NCI-H2107 (cell line): ENCODE results near the gene CACNA2D2.

Source experiments
- DNase-seq: peaks from one replicate; lab custom pipeline; 2025; lab: John Stamatoyannopoulos, UW

Gene CACNA2D2

DNA sequence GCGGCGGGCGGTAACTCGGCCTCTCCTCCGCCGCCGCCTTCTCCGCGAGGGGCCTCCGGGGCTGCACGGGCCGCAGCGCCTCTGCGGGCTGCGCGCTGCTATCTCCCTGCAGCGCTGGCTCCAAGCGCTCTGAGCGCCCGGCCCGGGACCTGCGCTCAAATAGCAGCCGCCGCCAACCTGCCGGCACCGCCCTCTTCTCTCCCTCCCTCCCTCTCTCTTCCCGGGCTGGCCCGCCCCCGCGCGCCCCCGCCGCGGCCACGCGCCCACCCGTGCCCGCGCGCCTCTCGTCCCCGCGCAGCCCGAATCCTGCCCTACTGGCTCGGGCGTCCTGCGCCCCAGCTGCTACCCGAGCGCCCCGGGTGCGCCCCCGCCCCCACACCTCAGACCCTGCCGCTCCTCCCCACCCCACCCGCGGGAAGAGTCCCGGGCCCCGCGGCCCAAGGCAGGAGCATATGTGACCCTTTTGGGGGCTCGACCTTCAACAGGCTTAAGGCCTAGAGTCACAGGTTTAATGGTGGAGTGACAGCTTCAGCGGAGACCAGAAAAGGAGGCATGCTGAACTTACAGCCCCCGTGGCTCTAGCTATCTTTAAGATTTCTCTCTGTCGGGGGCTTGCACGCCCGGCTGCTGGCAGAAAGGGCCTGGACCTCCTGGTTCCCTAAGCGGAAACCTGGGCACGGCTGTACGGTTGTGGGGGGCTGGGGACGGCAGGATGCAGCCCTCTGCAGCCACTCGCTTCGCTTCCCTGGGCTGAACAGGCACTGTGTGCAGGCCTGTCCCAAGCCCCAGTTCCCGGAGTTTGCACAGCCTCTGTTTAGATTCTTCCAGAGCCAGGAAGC is at the start of gene CACNA2D2:
Gene CACNA2D2 (minus strand): TSS at position 131 of the 839 bp plus-strand sequence. CDS start 211 bp downstream, outside the sequence.
- DNase-seq: no peak

DNA sequence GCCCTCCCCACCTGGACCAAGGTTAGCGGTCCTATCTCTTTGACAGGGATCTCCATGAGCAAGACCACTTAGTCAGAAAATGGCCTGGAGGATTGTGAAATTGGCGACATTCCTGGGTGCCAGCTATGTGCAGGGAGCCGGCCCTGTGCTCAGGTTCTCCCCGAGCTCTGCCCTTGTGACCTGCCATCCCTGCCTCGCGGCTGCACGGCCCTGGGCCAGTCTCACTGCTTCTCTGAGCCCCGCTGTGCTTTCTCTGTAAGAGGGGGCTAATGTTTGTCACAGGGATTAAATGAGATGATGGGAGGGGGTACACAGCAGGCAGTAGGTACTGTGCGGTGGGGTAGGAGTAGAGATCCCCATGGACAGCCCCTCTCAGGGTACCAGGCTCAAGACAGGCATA is 49.2 kb upstream of the CACNA2D2 start:
- DNase-seq: no peak

DNA sequence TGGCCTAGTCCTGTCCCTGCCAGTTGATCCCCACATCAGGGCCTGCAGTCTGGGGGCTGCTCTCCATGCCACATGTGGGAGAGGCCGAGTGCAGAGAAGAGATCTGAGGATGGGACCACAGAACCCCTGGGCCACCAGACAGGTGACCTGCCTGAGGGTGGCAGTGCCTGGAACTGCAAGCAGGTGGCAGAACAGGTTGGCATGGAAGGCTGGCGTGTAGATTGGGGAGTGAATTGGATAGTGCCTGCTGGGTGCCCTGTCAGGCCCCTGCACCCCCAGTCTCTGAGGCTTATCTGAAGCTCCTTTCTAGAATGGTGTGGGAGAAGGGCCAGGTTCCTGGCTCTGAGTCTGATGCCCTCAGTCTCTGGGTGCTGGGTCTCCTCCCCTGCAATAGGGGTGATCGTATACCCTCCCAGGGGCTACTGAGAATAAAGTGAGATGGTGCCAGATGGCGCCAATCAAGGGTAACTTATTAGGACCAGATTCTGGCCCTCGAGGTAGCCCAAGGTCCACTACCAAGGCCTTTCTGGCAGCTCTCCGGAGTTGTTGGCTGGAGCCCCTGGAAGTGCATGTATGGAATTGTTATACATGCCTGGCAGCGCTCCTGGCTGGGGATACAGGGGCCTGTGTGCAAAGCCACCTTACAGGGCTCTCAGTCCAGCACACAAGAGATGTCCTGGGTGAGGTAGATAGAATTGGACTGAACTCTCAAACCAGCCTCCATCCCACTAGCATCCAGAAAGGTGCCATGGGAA is 48.4 kb upstream of the CACNA2D2 start:
- DNase-seq: no peak

DNA sequence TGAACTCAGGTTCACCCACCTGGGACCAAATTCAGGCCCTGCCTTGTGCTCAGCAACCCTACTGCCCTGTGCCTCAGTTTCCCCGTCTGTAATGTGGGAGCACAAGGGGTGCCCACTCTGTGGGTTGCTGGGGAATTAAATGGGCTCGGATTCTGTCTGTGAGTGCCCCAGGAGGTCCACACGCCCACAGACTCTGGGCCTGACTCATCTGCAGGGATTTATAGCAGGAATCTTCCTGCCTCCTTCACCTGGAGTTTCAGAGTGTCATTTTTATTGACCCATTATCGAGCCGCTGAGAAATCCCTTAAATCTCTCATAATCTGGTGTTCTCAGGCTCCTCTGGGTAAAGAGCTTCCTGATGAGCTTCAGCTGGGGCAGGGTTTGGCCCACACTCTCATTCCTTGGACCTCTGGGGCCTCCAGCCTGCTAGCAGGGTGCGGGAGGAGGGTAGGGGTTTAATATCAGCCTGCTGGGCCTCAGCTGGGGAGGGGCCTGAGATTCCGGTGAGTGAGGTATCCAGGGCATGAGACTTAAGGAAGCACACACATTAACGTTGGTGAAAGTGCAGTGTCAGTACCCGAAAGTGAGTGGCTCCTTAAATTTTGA is 47.7 kb upstream of the CACNA2D2 start:
- no peak for DNase-seq

DNA sequence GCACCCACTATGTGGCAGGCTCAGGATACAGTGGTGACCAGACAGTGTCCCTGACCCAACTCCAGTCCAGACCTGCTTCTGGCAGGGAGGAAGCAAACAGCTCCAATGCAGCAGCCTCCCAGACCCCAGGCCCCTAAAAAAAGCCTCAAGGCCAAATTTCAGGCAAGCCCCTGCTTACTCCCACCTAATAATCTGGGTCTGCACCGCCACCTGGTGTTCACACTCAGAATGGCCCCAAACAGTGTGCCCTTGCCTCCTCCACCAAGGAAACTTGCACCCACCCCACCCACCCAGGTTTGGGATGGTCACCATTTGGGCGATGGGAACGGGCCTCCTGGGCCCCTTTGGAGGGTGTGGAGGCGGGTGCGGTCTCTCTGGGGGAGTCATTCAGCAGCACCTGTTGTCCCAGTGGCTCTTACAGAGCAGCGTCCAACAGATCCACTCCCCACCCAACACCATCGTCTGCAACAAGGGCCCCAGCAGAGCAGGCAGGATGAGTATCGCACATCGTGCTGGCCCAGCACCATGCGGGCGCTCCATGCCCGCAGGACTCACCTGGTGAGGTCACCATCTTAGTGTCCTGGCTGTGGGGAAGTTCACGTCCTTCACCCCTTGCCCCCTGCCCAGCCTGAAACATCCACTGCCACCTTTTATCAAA is 46.8 kb upstream of the CACNA2D2 start:
- DNase-seq: no peak

DNA sequence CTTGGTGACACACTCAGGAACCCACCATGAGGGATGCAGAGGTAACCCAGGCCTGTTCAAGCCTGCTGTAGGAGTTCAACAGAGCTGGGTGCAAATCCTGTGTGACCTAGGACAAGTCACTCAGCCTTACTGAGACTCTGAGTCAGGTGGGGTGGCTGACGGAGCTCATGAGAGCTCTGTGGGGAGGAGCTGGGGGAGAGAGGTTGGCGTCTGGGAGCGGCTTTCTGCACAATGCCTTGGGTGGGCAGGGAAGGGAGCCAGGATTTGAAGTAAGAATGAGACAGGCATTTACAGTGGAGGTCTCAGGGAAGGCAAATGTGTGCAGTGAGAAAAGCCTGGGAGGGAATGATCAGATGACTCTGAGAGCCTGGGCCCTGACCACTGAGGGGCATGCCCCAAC is 45.8 kb upstream of the CACNA2D2 start:
- DNase-seq: no peak

DNA sequence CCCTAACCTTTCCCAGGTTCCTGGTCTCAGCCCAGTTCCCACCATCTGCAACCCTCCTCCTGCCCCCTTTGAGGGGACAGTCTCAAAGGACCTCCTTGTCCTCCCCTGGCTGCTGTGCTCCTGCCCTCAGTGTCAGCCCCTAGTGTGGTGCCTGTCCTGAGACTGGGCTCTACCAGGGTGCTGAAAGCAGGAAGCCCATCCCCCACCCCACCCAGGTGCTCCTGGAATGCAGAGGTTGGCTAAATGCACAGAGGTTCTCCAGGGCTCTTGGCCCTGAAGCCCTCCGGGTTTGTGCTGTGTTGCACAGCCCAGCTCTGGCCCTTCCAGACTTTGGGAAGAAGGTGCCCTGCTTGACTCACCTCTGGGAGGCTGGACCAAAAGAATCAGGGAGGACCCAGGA is 42.3 kb upstream of the CACNA2D2 start:
- DNase-seq: no peak

DNA sequence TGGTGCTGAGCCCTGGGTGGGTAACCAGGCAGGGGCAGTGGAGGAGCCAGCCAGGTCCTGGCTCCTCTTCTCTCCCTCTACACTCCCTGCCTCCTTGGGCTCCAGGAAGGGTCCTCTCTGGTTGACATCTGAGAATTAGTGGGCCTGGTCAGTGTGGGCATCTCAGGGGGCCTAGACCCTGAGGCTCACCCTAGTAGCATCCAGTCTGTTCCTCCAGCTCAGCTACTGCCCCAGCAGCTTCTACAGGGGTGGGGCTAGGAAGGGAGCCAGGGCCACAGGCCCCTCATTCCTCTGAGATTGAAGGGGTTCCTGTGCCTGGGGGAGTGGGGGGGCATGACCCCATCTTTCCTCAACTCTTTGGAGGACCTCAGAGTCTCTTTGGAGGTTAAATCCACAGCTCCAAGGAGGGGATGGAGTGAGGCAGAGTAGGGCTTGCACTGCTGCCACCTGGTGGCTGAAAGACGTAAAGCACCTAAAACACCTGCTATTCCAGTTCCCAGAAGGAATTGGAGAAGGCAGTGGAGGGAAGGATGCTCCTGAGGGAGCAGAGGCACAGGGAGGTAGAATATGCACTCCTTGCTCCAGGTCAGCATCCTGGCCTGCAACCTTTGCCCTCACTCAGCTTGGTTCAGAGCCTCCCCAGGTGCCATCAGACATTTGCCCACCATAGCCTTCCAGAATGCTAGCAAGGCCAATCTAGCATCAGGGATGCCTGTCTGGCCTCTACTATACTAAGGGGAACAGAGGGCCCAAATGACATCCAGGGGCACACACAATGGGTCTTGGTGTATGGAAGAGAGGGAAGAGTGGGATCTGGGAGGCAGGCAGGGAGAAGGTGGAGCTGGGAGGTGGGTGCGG is 39.0 kb upstream of the CACNA2D2 start:
- DNase-seq: peak; percentile 13

DNA sequence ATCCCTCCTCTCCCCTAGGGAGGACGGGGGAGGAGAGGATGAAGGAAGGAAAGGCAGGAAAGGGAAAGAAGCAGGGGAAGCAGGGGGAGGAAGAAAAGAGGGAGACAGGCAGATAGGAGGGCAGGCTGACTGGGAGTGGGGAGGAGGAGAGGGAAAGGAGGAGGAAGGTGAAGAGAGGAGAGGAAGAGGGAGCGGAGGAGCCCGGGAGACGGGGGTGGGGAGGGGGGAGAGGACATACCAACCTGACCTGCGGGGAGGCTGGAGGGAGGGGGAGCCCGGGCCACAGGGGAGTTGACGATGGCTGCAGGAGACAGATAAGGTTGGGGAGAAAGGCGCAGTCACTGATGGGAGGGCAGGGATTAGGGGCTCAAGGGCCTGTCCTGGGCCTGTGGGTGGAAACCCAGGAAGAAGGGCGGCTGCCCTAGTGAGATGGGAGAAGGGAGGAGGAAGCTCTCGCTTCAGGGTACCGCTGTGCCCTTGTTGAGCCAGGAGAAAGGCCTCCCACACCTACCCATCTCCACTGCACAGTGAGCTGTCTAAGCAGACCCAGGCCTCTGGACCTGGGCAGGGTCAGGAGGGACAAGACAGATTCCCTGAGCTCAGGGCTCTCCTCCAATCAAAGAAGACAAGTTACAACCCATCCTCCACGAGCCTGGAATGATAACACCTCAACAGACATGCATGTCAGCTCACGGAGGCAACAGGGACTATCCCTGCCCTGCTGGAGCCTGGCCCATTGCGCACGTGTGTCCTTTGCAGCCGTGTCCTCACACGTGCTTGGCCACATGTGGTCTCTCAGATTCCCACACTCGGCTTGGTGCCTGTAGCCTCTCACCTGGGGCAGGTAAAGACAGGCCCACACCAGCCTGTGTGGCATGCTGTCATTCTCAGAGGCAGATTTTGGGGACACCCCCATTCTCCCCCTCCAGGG is 36.2 kb upstream of the CACNA2D2 start:
- no peak for DNase-seq

DNA sequence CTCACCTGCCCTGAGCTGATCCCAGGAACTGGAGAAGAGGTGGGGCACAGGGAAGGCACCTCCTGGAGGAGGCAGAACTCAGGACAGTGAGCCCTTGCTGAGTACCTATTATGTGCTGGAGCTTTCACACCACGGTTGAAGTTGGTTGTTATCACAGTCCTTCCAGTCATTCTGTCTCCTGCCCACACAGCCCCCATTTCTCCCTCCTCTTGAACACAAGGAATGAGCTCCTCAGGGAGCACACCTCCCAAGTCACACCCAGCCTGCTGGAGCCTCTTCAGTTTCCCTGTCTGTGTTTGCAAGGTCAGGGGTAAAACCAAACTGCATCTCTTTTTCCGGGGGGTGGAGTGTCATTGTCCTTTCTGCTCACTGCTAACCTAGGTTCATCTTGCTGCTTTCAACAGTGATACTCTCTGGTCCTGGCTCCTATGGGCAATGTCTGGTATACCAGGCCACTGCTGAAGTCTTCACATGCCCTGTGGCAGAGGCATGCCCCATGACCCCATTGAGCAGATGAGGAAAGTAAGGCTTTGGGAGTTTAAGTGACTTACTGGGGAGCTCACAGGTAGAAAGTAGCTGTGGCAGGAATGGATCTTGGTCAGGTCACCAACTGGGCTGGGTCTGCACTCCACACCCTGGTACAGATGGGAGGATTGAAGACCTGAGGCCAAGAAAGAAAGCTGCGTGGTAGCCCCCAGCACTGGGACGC is 34.1 kb upstream of the CACNA2D2 start:
- no peak for DNase-seq

DNA sequence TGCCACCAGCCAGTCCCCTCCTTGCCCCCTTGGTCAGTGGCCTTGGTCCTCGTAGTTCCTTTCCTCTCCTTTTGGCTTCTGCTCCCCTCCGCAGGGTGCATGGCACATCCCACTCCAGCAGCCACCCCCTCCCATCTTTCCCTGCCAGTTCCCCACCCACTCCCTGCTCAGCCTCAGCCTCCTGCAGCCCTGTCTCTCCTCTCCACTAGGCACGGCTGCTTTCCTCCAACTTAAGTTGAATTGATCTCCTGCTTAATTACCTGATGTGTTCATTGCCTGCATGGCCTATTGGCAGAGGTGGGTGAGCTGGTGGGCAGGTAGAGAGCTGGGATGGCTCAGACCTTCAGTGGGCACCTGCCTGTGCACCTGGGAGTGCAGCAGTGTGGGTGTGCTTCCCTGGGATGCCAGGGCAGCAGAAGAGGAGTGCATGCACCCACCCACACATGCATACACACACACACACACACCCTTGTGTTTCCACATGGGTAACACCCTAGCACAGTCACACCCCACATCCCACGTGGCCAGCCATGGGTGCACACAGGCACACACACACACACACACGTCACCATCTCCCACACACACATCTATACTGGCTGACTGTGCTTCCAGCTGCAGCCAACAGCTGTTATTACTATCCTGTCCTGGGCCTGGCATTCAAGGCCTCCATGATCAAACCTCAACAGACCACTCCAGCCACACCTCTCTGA is 33.2 kb upstream of the CACNA2D2 start:
- no peak for DNase-seq

DNA sequence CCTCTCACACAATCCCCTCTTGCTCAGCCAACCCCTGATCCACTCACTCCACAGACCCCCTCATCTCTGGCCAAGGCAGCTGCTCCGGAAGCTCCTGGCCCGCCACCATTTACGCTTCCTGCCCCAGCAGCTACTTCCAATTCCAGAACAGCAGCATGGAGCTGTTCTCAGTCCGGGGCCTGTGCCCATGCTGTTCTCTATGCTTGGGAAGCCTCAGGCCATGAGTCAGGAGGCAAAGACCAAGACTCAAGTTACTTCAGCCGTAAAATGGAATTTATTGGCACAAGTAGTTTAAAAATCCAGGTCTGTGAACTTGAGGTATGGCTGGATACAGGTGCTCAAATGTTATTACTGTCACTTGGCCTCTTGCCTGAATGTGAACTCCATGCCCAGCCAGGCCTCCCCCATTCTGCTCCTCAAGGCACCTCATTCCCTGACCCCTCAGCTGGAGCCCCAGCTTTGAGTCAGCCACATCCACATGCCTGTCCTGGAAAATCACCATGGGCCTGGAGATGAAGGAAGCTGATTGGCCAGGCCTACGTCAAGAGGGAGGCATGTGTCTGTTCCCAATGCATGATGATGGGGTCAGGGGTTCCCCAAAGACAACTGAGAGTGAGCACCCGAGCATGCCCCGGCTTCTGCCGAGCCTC is 31.4 kb upstream of the CACNA2D2 start:
- no peak for DNase-seq

DNA sequence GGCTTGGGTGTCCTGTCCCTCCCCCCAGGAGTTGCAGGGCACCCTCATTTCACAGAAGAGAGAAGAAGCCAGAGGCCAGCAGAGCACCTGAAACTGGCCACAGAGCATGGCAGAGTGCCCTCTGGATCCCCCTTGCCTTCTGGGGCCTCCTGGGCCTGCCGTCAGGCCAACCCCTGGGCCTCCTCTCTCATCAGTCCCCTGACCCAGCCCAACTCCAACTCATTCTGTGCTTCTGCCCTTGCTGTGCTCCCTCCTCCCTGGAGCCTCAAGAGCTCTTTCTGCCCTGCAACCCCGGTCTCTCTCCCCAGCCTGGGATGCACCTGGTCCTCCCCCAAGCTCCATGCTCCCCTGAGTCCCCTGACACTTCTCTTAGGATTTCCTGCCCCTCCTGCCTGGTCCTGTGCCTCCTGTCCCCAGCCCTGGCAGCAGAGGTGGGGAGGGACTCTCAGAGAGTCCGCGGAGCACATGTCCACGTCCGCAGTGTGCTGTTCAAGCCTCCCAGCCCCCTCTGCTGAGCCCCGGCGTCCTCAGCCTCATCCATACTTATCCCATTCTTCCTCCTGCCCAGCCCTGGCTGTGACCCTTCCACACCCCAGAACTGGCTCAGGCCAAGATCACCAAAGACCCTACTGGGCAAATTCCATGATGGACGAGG is 30.5 kb upstream of the CACNA2D2 start:
- DNase-seq: no peak

DNA sequence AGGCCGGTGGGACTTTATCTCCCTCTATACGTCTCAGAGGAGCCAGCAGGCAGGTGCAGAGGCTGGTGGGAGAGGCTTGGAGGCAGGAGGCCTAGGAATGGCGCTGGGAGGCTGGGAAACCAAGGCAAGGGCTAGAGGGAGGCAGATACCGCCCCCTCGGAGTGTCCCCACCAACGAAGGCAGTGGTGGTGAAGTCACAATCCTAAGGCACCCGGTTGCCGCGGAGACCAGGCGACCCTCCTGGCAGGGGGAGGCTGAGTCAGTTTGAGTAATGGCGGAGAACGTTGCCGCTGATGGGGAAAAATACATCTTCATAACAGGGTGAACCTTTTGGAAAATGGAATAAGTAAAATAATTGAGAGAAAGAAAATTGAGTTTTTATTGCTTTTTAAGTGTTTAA is 29.9 kb upstream of the CACNA2D2 start:
- DNase-seq: no peak

DNA sequence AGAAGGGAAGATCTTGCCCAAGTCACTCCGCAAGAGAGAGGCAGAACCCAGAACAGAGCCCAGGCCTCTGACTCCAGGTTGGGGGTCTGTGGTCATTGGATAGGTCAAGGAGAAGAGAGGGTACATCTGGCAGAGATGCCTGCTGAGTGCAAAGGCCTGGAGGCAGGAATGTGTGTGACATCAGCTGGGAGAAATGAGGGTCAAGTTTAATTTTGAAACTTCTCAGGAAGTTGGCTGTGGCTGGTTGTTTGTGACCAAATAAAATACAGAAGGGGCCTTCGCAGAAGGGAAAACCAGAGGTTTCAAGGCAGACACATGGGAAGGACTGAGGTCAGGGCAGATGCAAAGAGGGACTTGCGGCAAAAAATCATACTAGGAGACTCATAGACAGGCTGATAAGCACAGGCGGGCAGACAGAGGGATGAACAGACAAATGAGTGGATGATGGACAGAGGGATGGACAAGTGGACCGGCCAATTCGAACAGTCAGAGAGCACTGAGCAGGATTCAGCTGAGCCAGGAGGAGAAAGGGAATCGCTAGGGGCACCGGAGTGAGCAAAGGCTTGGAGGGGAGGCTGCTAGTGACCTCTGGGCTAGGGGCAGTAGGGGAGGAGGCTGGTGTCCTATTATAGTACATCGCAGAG is 28.8 kb upstream of the CACNA2D2 start:
- DNase-seq: no peak

DNA sequence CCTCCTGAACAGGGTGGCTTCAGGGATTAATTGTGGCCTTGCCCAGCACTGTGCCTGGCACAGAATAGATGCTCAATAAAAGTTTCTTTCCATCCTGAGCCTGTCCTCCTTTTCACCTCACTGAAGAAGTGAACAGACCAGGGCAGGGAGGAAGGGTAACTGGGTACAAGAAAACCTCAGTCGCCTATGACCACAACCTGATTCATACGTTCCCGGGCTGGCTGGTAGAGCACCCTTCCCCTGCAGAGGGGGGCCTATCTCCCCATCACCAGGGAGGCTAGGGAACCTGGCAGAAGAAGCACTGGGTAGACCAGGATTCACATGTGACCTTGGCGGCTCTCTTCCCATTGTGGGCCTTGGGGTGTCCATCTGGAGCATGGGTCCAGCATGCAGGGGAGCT is 27.8 kb upstream of the CACNA2D2 start:
- no peak for DNase-seq
